GM19438 (cell line): Measurements from ENCODE around the gene TUBB6.
A peak's percentile ranks its signal among the peaks of the same experiment; 100 is the strongest.

ENCODE experiments used
- ATAC-seq: cut with Tn5 transposase; IDR thresholded peaks from one replicate; pipeline ENCODE4 v1.9.1; 2021; ENCODE audit warnings: low read depth; ENCODE audit not compliant: unreplicated experiment

The TUBB6 gene

GRCh38 chr18:12307701-12308385 lies at the start of gene TUBB6:
TUBB6 (plus strand) TSS chr18:12308241; CDS start chr18:12308293, 52 bp downstream.
- ATAC-seq: peak; percentile 43

- no peak for ATAC-seq
These were observed 49.0 kb upstream of the TUBB6 start for GRCh38 chr18:12258719-12259705.

DNA sequence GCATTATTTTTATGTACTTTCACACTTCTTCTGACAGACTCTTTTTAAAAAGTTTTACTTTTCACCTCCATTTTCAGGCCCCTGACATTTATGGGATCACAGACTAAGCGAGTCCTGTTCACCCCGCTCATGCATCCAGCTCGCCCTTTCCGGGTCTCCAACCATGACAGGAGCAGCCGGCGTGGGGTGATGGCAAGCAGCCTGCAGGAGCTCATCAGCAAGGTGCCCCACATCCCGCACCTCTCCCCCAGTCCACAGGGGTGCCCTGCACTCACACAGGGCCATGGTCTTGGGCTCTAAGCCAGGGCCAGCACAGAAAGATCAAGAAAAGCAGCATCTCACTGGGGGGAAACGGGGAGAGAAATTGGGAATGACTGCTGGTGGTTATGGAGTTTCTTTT lies 45.3 kb upstream of the TUBB6 start:
- ATAC-seq: no peak

- no peak for ATAC-seq
These were observed 43.2 kb upstream of the TUBB6 start for GRCh38 chr18:12264864-12265263.

GRCh38 chr18:12271376-12272235 lies 36.4 kb upstream of the TUBB6 start:
- ATAC-seq: peak; percentile 90

- no peak for ATAC-seq
These were observed 33.2 kb upstream of the TUBB6 start for GRCh38 chr18:12274793-12275192.

DNA sequence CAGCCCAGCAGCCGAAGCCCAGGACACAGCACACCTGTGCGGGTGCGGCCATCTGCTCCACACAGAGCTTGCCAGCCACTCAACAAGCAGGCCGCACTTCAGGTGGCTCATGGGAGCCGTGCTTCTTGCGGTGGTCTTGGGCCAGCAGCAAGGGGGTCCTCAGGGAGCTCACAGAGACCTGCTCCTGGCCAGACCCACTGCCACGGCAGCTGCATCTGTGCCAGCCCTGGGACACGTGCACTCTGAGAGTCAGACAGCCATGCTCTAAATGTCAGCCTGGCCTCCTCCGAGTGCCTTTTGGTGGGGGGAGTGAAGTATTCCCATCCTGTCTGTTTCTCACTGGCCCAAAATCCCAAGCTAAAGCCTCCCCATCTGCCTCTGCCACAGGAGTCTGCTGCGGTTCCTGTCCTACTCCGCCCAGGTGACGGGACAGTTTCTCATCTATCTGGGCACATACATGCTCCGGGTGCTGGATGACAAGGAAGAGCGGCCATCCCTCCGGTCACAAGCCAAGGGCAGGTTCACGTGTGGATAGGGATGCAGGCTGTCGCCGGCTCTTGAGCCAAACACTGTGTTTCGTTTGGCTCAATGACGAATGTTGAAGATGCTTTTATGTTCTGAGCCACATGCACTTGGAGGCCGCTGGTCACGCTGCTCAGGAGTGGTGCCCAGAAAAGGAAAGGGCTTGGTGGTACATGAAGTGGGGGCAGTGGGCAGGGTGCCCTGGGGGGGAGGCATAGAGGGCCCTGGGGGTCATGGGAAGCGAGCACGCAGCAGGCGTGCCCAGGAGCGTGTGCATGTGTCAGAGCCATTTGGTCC lies 31.1 kb upstream of the TUBB6 start:
- no peak for ATAC-seq

DNA sequence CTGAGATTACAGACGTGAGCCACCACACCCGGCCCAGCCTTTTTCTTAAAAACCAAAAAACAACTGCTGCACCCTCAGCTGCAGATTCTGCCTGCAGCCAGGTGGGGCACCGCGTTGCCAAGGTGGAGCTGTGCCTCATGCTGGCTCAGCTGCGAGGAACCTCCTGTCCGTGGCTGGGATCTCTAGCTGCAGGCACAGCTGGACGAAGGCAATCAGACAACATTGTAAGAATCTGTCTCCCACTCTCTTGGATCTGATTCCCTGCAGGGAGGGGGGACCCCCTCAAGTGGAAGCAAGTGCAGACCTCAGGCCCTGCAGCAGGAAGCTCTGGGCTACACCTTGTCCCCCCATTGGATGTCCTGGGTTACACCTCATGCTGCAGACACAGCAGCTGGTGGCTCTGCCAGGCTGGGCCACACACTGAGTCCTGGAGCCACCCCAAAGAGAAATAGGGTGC lies 29.8 kb upstream of the TUBB6 start:
- no peak for ATAC-seq

DNA sequence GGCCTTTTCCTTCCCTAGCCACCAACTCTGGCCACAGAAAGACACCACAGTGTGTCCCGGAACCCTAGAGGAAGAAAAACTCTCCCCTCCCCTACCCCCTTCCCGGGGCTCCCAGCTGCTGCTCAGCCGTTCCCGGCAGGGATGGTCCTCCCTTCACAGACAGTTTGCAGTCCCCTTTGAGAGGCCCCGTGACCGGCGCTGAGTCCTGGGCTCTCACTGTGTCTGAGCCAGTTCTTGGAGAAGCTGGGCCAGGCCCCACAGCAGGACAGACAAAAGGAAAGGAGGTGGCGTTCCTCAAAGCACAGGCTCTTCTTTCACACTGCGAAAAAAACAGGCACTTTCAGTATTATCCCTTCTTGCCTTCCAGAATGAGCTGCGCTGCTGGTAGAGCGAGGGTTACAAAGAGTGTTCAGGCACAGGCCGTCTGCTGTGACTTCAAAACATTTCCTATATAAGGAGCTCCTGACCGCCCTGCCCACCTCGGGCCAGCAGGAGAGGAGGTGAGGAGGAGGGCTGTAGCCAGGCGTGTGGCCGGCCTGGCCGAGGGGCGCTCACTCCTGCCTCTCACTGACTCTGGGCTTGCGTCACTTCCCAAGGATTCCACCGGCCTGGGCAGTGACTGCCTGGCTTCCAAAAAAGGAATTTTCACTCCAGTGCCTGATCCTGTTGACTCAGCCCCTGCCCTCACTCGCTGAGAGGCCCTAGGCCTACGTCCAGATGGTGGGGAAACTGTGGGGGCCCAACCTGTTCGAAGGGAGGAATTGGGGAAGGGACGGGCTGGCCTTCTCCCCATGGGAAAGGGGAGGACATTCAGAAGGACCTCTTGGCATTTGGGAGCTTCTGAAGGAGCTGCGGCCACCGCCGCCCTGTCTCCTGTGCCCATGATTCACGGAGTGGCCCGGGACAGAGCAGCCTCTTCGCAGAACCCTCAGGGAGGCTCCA lies 29.0 kb upstream of the TUBB6 start:
- ATAC-seq: no peak

DNA sequence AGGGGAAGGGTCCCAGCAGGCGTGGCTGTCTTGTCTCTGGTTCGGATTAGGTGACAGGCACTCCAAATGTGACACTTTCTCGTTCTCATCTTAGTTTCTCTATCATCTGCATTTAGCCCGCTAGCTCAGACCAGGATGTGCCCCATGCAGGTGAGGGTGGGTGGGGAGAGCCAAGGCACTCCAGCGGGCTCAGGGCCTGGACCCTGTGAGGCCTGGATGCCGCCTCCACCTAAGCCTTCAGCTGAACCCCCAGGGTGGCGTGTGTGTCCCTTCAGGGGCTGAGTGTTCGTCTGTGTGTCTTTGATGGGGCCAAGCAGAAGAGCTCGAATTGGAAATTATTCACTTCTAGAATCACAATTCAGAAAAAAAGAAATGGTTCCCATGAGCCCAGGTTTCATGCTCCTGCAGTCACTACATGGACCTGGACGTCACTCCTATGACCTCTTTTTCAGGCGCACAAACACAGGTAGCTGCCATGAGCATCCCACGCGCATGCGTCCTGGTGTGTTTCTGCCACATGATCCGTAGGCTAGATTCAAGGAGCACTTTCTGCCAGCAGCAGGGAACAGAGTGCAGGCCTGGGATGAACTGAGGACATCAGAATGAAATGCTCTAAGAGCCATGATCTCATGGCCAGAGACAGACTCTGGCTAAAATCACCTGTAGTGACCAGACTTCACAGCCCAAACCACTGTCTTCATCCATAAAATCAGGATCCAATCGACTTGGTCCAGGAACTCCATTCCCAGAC lies 28.1 kb upstream of the TUBB6 start:
- ATAC-seq: no peak

DNA sequence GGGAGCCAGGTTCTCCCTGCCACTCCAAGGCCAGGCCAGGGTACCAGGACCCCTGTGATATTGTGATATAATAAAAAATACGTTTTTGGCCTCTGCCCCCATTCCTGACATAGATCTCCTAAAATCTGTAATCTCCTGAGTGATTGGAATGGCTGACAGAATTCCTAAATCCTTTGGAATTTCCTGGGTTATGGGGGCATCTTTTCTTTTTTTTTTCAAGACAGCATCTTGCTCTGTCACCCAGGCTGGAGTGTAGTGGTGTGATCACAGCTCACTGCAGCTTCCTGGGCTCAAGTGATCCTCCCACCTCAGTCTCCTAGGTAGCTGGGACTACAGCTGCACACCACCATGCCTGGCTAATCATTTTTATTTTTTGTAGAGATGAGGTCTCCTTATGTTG lies 26.2 kb upstream of the TUBB6 start:
- no peak for ATAC-seq

- ATAC-seq: no peak
These were observed 25.5 kb upstream of the TUBB6 start for GRCh38 chr18:12282442-12283039.

DNA sequence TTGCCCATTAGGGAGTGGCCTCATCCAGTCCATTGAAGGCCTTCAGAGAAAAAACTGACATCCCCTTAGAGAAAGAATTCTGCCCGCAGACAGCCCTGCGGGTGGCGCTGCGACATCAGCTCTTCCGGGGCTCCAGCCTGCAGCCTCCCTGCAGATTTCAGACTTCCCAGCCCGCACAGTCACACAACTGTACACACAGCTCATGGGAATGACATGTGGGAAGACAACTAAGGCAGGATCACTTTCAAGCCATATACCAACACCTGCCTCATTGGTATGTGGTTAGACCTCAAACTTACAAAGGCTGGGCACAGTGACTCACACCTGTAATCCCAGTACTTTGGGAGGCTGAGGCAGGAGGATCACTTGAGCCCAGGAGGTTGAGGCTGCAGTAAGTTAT lies 24.8 kb upstream of the TUBB6 start:
- no peak for ATAC-seq

DNA sequence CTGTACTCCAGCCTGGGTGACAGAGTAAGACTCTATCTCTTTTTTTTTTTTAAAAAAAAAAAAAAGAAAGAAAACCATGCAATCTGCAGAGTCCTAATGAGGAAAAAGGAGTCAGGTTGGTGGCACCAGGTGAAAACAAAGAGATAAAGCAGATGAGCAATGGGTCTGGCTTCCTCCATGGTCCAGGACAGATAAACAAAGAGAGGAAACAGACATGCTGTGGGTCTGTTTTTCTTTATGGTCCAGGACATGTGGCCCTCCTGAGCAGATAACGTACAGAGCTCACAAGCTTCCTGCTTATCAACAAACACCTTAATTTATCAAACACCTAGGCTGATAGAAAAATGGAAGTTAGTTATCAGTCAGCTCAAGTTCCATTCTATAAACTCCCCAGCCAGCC lies 24.4 kb upstream of the TUBB6 start:
- no peak for ATAC-seq

- no peak for ATAC-seq
These were observed 20.8 kb upstream of the TUBB6 start for GRCh38 chr18:12287131-12287681.

DNA sequence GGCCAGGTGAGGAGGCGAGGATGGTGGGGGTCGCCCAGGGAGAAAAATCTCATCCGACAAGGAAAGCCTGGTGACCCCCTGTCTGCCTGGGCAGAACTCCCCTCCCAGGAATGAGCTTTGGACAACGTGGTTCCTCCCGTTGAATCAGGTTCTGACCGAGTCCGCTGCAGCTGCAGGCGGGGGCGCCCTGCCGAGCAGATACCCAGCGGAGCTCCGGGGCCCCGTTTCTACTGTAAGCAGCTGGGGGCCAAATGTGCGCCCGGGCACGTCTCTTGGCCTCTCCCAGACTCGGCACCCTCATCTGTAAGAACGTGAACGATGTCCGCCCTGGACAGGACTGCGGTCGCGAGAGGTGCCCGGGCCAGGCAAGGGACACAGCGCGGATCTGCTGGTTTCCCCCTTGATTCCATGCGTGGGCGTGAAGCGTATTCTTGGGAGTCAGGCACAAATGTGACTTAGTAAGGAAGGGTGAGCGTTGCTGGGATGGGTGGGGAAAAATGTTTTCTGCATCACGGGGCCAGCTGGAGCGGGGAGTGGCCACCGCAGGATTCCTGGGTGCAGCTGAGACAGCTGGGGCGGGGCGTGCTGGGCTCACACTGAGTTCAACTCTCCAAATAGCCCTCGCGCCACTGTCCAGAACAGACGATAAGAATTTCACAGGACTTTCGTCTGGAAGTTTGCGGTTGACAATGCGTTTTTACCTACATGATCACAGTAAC lies 20.2 kb upstream of the TUBB6 start:
- ATAC-seq: no peak

DNA sequence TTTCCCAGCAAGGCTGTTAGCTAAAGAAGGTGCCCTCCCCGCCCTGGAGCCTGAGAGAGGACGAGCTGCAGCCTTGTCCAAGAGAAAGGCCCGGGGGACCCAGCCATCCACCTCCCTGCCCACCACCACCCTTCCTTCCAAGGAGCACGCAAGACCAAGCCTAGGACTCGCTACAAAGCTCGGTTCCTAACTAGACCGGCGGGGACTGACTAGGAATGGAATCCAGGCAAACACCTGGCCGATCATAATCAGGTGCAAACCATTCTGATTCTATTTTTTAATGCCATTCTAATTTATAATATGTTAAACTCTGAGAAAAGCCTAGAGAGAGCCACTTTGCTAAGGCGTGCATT lies 19.7 kb upstream of the TUBB6 start:
- ATAC-seq: no peak
